K562 (cell line): Measurements from ENCODE around the gene CSMD2. TPM values are rescaled to one million over a fixed set of nuclear protein-coding genes. Genes with fewer than 3 reads are reported as not detected.

Experiments
- ATAC-seq: fragments of 200-7000 bp; cut with Tn5 transposase; 3 replicates; pipeline ENCODE4 v1.9.1; 2020; ENCODE audit warnings: moderate library complexity
- BruUV-seq: library from RNA; stranded (reverse); fragments of 400-500 nt; replicated peaks from 2 replicates; lab custom pipeline; 2021; lab: Mats Ljungman, UMichigan
- CTCF ChIA-PET: fragments of 300-600 bp; formaldehyde crosslinking; extraction: SDS; loops from one replicate; lab custom pipeline; 2021; ENCODE audit warnings: low intra/inter-chr PET ratio; lab: Yijun Ruan, JAX
- POLR2A ChIA-PET: fragments of 300-600, 350-650 bp; sonication (Branson Sonifier 250); formaldehyde crosslinking; extraction: SDS; loops from one replicate; lab custom pipeline; 2021; ENCODE audit warnings: antibody characterized with exemption, inconsistent platforms; lab: Yijun Ruan, JAX
- DNase-seq, 4 experiments: peaks; one replicate each; pipeline versions ENCODE4 v3.0.0 to v3.0.0-alpha.2; 2011 to 2018; ENCODE audit warnings: low spot score in 3 of 4, mixed read lengths in 3 of 4; ENCODE audit errors: extremely low read depth in 1 of 4
- FAIRE-seq: peaks from 2 replicates; lab custom pipeline; 2011; peaks lifted over from hg19 to GRCh38; lab: Jason Lieb, UNC
- H2AFZ ChIP-seq: 2 replicates; pipeline ENCODE4 v1.6.0; 2011; ENCODE audit warnings: low read depth, low read length, control low read depth, inconsistent platforms
- H3K27ac ChIP-seq: fragments of 200-600 bp; 3 replicates; pipeline ENCODE4 v1.8.0; 2011; ENCODE audit warnings: low read depth, mild to moderate bottlenecking, control low read depth, inconsistent platforms, low read length, moderate library complexity, mixed read lengths; ENCODE audit errors: extremely low read depth
- H3K27me3 ChIP-seq, 2 experiments: fragments of 300-600 bp in 1 of 2; 2 replicates in 1 of 2; 3 replicates in 1 of 2; pipeline versions ENCODE4 v1.6.0 to v1.8.0; 2011; ENCODE audit warnings: inconsistent platforms in 2 of 2, low read length in 2 of 2, mild to moderate bottlenecking in 1 of 2, mixed read lengths in 1 of 2, moderate library complexity in 1 of 2; ENCODE audit not compliant: control insufficient read depth in 2 of 2, insufficient read depth in 2 of 2
- H3K36me3 ChIP-seq: fragments of 300-600 bp; 3 replicates; pipeline ENCODE4 v1.8.0; 2011; ENCODE audit warnings: mild to moderate bottlenecking, low read length, inconsistent platforms; ENCODE audit not compliant: control insufficient read depth, insufficient read depth
- H3K4me1 ChIP-seq, 2 experiments: fragments of 200-600 bp in 1 of 2; replicated peaks in 1 of 2; 2 replicates in 1 of 2; 3 replicates in 1 of 2; pipeline versions ENCODE4 v1.5.1 to v1.8.0; 2011; ENCODE audit warnings: inconsistent platforms in 2 of 2, low read length in 2 of 2, mild to moderate bottlenecking in 1 of 2, mixed read lengths in 1 of 2, moderate library complexity in 1 of 2; ENCODE audit not compliant: control insufficient read depth in 2 of 2, insufficient read depth in 2 of 2
- H3K4me2 ChIP-seq: 2 replicates; pipeline ENCODE4 v1.6.1; 2011; ENCODE audit warnings: low read length, control low read depth, inconsistent platforms, mixed read lengths; ENCODE audit not compliant: insufficient read depth
- H3K4me3 ChIP-seq: fragments of 200-600 bp; sonication (generic), shearing (Covaris generic); 2 replicates; pipeline ENCODE4 v1.5.1; 2016; ENCODE audit warnings: control low read depth, inconsistent platforms
- H3K79me2 ChIP-seq: fragments of 200-600 bp; 3 replicates; pipeline ENCODE4 v1.8.0; 2011; ENCODE audit warnings: low read length, inconsistent platforms; ENCODE audit not compliant: control insufficient read depth, insufficient read depth
- H3K9ac ChIP-seq, 2 experiments: 2 replicates each; pipeline versions ENCODE4 v1.6.0 to v1.6.1; 2011; ENCODE audit warnings: low read depth in 2 of 2, low read length in 2 of 2, control low read depth in 1 of 2, inconsistent platforms in 1 of 2, mild to moderate bottlenecking in 1 of 2, mixed read lengths in 1 of 2; ENCODE audit not compliant: insufficient read depth in 1 of 2
- H3K9me1 ChIP-seq: one replicate; pipeline ENCODE4 v1.6.0; 2011; ENCODE audit warnings: inconsistent platforms, mild to moderate bottlenecking, low read length, moderate library complexity; ENCODE audit not compliant: control insufficient read depth, insufficient read depth
- H3K9me3 ChIP-seq: replicated peaks from 2 replicates; pipeline ENCODE4 v1.5.1; 2011; ENCODE audit warnings: low read depth, low read length, inconsistent platforms; ENCODE audit not compliant: control insufficient read depth, insufficient read depth
- H4K20me1 ChIP-seq: replicated peaks from 2 replicates; pipeline ENCODE4 v1.6.1; 2011; ENCODE audit warnings: low read length, inconsistent platforms, mixed read lengths; ENCODE audit not compliant: control insufficient read depth, insufficient read depth
- CHD4 ChIP-seq: fragments of 200-600 bp; sonication (generic); IDR thresholded peaks from 3 replicates; pipeline ENCODE4 v1.6.1; 2012; ENCODE audit warnings: low read depth, mild to moderate bottlenecking, mixed read lengths, low read length, inconsistent platforms; ENCODE audit not compliant: insufficient read depth, insufficient replicate concordance, poor library complexity, severe bottlenecking
- DMBX1 ChIP-seq: fragments of 250-450 bp; sonication (Bioruptor Pico); IDR thresholded peaks from 2 replicates; pipeline ENCODE4 v1.8.0; 2022; ENCODE audit warnings: inconsistent platforms, mild to moderate bottlenecking, moderate library complexity, borderline replicate concordance
- FOXA3 ChIP-seq, 2 experiments: fragments of 450-650 bp in 1 of 2; sonication (generic) in 1 of 2; formaldehyde crosslinking; IDR thresholded peaks in 1 of 2; conservative IDR thresholded peaks in 1 of 2; 2 replicates each; pipeline versions ENCODE4 v1.4.0 to v1.8.0; 2020 to 2022; ENCODE audit warnings: mild to moderate bottlenecking in 2 of 2, missing genetic modification reagents in 1 of 2
- MAFK ChIP-seq: IDR thresholded peaks from 2 replicates; pipeline ENCODE4 v1.6.1; 2011; ENCODE audit warnings: low read length, improper control_type of control experiment
- ZKSCAN8 ChIP-seq: fragments of 200-800 bp; sonication (Bioruptor generic); IDR thresholded peaks from 2 replicates; pipeline ENCODE4 v1.6.1; 2016; ENCODE audit warnings: missing genetic modification characterization, missing compliant biosample characterization
- ZNF146 ChIP-seq: IDR thresholded peaks from one replicate; pipeline ENCODE4 v1.6.1; 2018; ENCODE audit warnings: missing compliant biosample characterization; ENCODE audit not compliant: unreplicated experiment
- ZNF766 ChIP-seq: fragments of 200-800 bp; sonication (Bioruptor generic); conservative IDR thresholded peaks from 2 replicates; pipeline ENCODE4 v1.6.1; 2016; ENCODE audit warnings: missing genetic modification characterization, missing compliant biosample characterization
- WGBS: fragments of 100-300 bp; shearing (Covaris generic); methylation state at CpG from one replicate; pipeline ENCODE4 v1.1.6; 2016; ENCODE audit warnings: low coverage, mixed read lengths; ENCODE audit not compliant: insufficient coverage; ENCODE audit errors: missing lambda C conversion rate; 5-methylcytosine and 5-hydroxymethylcytosine counted together
- in situ Hi-C: fragments of 300-500 bp; cut with MboI; formaldehyde crosslinking; loops from 4 replicates; pipeline ENCODE4 v1.15.0; 2018; ENCODE audit warnings: inconsistent platforms, mixed read lengths
- intact Hi-C: fragments of 100-400 bp; cut with micrococcal nuclease; formaldehyde crosslinking; loops from 2 replicates; pipeline ENCODE4 v1.14.2; 2022
- polyA plus RNA-seq, 8 experiments: library from polyadenylated mRNA; depleted of rRNA in 4 of 8; stranded (reverse) in 5 of 8; unstranded in 3 of 8; fragments of >200 nt; fragmentation: Nextera tagmentation in 2 of 8; fragmentation: Illumina TruSeq in 1 of 8; extraction: Ambion mirVana in 2 of 8; extraction: Trizol in 1 of 8; gene quantifications; 2 replicates each; pipeline versions ENCODE4 v1.2.1 to v1.2.3, GENCODE V29; 2011 to 2014; ENCODE audit warnings: inconsistent platforms in 1 of 8, missing spikeins in 1 of 8
- total RNA-seq, 7 experiments: library from RNA; depleted of rRNA in 6 of 7; stranded (reverse); fragments of >200 nt in 6 of 7; fragmentation: Illumina TruSeq in 2 of 7; extraction: Trizol in 2 of 7; gene quantifications; 2 replicates each; pipeline versions ENCODE4 v1.2.1 to v1.2.3, GENCODE V29; 2011 to 2021; ENCODE audit warnings: low replicate concordance in 1 of 7
- TF ChIP-seq, protein P1 (sequence below): IDR thresholded peaks from 2 replicates; pipeline ENCODE4 v1.6.1; 2014; ENCODE audit warnings: antibody characterized with exemption
- TF ChIP-seq, protein P2 (sequence below): fragments of 200-800 bp; sonication (Bioruptor generic); IDR thresholded peaks from 2 replicates; pipeline ENCODE4 v1.6.1; 2017; ENCODE audit warnings: missing genetic modification characterization, missing compliant biosample characterization
- TF ChIP-seq, protein P3 (sequence below): sonication (generic); formaldehyde crosslinking; IDR thresholded peaks from 2 replicates; pipeline ENCODE4 v1.9.0; 2022; ENCODE audit warnings: mild to moderate bottlenecking, missing genetic modification reagents

CSMD2 gene
- total and polyA plus RNA-seq, 9 of the 15 experiments (the other 6 are each of a cell fraction or from before 2014, with no cell fraction given), result not detected

GRCh38 chr1:33586106-33586505, 578.9 kb downstream of the CSMD2 start:
- POLR2A ChIA-PET, result no interaction called here
- no TSS peak for BruUV-seq
- Histone ChIP-seq H3K4me1 (no peaks in the 10 kb centered on the region), H3K9me3 (no peaks in the 10 kb centered on the region), H2AFZ (no peak overlapping the region), H4K20me1 (no peaks in the 10 kb centered on the region), H3K4me2 (no peak overlapping the region), H3K9me1 (no peaks in the 10 kb centered on the region), H3K4me3 (no peak overlapping the region), H3K9ac (no peak overlapping the region), H3K79me2 (no peaks in the 10 kb centered on the region), H3K27ac (no peak overlapping the region), H3K27me3 (peaks cover 13 to 19% of the 10 kb centered on the region in 2 experiments; a peak in 4 of 5 replicates), H3K36me3 (no peaks in the 10 kb centered on the region)
- intact Hi-C loops (no loop called here), in situ Hi-C loops (no loop called here)
- CTCF ChIA-PET, result no interaction called here
- no peak for DNase-seq
- ATAC-seq, result no peak
- FAIRE-seq, result no peak
- 1% methylated on average over 4 of the region's 4 CpGs for WGBS
- TF ChIP-seq ZKSCAN8 (CRISPR knock-in tag), result no peak
- TF ChIP-seq, protein P1, sequence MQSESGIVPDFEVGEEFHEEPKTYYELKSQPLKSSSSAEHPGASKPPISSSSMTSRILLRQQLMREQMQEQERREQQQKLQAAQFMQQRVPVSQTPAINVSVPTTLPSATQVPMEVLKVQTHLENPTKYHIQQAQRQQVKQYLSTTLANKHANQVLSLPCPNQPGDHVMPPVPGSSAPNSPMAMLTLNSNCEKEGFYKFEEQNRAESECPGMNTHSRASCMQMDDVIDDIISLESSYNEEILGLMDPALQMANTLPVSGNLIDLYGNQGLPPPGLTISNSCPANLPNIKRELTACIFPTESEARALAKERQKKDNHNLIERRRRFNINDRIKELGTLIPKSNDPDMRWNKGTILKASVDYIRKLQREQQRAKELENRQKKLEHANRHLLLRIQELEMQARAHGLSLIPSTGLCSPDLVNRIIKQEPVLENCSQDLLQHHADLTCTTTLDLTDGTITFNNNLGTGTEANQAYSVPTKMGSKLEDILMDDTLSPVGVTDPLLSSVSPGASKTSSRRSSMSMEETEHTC, result no peak
- TF ChIP-seq FOXA3 (CRISPR knock-in tag; conservative IDR thresholded peaks at IDR 0.05 in 1 of 2, IDR thresholded peaks at IDR 0.05 in 1 of 2), result no peak
- no peak for TF ChIP-seq ZNF146
- TF ChIP-seq ZNF766 (CRISPR knock-in tag), result no peak
- TF ChIP-seq DMBX1 (CRISPR knock-in tag), result no peak
- TF ChIP-seq CHD4, result no peak
- TF ChIP-seq, protein P2, sequence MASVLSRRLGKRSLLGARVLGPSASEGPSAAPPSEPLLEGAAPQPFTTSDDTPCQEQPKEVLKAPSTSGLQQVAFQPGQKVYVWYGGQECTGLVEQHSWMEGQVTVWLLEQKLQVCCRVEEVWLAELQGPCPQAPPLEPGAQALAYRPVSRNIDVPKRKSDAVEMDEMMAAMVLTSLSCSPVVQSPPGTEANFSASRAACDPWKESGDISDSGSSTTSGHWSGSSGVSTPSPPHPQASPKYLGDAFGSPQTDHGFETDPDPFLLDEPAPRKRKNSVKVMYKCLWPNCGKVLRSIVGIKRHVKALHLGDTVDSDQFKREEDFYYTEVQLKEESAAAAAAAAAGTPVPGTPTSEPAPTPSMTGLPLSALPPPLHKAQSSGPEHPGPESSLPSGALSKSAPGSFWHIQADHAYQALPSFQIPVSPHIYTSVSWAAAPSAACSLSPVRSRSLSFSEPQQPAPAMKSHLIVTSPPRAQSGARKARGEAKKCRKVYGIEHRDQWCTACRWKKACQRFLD (CRISPR knock-in tag), result no peak
- TF ChIP-seq, protein P3, sequence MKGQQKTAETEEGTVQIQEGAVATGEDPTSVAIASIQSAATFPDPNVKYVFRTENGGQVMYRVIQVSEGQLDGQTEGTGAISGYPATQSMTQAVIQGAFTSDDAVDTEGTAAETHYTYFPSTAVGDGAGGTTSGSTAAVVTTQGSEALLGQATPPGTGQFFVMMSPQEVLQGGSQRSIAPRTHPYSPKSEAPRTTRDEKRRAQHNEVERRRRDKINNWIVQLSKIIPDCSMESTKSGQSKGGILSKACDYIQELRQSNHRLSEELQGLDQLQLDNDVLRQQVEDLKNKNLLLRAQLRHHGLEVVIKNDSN (CRISPR knock-in tag), result no peak
- no peak for TF ChIP-seq MAFK
